GM18517 (cell line): ENCODE data around the gene SBSN.
"Not testable (repeated sequence)": the region's sequence is repeated elsewhere in the genome, so short reads cannot be mapped to it uniquely, and the experiment has no call there.

Experiments
- ATAC-seq: cut with Tn5 transposase; IDR thresholded peaks from one replicate; pipeline ENCODE4 v1.9.1; 2021; ENCODE audit warnings: mild to moderate bottlenecking, moderate library complexity; ENCODE audit not compliant: unreplicated experiment

The SBSN gene

DNA sequence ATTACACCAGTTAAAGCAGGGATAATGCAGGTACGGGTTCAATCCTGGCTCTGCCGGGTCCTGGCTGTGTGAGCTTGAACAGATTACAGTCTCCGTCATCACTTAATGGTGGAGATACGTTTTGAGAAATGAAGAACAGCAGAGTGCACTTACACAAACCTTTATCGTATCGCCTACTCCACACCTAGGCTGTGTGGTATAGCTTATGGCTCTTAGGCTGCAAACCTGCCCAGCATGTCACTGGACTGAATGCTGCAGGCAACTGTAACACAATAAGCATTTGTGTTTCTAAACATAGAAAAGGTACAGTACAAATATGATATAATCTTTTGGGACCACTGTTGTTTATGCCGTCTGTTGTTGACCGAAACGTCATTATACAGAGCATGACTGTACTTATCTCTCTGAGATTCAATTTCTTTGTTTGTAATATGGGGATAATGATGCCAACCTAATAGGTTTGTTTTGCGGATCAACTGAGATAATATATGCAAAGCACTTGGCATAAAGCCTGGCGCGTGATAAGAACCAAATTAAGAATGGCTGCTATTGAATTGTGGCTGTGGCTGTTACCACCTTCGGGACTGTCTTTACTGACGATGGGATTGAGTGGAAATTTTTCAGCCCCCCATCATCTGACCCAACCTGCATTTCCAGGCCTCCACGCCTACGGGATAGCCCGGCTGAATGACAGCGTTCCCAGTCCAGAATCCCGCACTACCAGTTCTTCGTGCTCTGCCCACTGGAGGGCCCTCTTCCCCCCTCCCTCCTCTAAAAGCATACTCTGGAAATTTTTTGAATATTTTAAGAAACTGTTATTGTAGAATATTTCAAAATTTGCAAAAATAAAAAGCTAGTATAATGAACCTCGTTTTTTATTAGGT is 49.1 kb downstream of the SBSN start:
- ATAC-seq: no peak

DNA sequence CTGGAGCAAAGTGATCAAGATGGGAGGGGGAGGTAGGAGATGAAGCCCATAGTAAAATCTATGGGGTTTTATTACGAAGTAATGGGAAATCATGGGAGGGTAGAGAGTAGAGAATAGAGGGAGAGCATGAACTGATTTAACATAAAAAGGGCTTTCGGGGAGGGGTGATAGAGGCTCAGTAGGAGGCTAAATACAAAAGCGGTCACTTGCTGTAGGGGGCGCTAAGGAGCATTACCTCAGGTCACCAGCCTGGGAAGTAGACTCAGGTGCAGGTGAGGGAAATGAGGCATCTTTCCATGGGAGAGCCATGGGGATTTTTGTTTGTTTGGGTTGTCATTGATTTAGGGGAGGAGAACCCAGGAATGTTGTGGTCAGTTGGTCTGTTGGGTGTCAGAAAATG is 52.0 kb downstream of the SBSN start:
- no peak for ATAC-seq

DNA sequence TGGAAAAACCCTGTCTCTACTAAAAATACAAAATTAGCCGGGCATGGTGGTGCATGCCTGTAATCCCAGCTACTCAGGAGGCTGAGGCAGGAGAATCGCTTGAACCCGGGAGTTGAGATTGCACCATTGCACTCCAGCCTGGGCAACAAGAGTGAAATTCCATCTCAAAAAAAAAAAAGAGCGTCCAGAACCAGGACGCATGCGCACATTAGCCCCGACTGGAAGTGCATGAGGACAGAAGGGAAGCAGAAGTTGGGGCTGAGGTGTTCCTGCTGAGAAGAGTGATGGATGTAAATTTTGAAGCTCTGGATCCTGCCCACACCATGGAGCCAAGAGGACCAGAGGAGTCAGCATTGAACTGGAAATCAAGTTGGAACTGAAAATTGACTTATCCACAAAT is 53.5 kb downstream of the SBSN start:
- ATAC-seq: not testable (repeated sequence)

DNA sequence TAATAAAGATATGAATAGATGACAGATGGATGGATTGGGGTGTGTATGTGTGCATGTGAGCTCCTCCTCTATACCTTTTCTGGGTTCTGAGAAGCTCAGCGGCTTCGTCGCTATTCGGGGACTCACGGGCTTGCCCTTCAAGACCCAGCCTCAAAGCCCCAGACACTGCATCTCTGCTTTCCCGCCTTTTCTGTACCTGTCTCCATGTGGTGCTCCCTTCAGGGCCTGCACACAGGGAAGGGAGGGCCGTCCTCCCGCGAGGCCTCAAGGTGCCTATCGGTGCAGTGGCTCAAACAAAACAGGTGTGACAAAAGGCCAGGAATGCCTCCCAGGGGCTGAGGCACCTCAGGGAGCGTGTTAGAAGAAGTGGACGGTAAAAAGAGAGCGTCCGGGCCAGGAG is 54.0 kb downstream of the SBSN start:
- ATAC-seq: no peak
